Stimulated activated CD4-positive, alpha-beta T cell treated with anti-CD3 and anti-CD28 coated beads, Interleukin-12 subunit alpha, Interleukin-12 subunit beta, amount 100 ng/mL, for 24 hours (primary cell): ENCODE measurements around the gene SLC15A3.

Experiments used
- DNase-seq, 2 experiments: peaks; one replicate each; pipeline ENCODE4 v3.0.0-alpha.2; 2020; ENCODE audit warnings: low read depth in 2 of 2

Gene SLC15A3

GRCh38 chr11:60946601-60947264 lies 5.2 kb downstream of the SLC15A3 start:
- no peak for DNase-seq

DNA sequence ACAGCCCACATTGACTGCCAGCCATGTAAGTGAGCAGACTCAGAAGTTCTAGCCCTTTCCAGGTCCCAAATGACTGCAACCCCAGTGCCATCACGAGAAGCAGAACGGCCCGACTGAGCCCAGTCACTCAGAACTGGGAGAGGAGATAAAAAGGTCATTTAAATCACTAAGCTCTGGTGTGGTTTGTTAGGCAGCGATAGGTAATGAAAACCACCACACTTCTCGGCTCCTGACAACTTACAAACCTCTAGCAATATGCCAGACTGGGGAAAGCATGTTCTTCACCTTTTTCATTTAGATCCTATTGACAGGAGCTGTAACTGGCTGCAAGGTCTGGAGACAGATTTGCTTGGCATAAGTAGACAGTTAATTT lies 6.7 kb downstream of the SLC15A3 start:
- no peak for DNase-seq

GRCh38 chr11:60944490-60945294 lies 7.3 kb downstream of the SLC15A3 start:
- no peak for DNase-seq

- no peak for DNase-seq
Observed at GRCh38 chr11:60942970-60943565, 8.9 kb downstream of the SLC15A3 start.

- DNase-seq = no peak
Observed at GRCh38 chr11:60942219-60942618, 9.8 kb downstream of the SLC15A3 start.

DNA sequence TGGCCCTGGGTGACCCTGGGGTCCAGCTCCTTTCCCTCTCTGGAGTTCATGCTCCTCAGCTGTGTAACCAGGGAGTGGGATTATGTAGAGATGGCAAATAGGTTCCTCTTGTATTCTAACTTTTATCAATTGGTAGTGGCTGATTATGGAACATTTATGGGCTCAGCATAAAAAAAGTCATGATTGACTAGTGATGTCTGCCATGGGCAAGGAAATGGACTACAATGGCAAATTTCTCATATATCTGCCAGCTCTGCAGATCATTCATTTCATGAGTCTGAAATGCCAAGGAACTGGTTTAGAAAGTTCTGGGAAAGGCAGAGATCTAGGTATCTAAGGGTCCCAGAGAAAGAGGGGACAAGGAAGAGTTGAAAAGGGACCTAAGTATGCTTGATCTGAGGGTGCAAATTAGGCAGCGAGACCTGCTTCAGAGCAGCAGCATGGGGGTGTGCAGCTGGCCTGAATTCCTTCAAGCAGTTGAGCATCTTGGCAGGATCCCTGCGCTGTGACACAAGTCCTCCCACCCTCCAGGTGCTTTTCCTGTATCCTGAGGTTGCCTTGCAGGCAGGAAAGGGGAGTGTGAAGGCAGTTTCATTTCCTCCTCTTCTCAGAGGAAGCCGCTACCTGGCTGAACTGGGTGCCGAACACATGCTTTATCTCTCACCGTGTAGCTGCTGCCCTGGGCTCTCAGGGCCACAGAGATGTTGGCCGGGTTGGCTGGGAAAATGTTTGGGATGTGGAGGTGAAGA lies 10.4 kb downstream of the SLC15A3 start:
- DNase-seq = no peak

DNA sequence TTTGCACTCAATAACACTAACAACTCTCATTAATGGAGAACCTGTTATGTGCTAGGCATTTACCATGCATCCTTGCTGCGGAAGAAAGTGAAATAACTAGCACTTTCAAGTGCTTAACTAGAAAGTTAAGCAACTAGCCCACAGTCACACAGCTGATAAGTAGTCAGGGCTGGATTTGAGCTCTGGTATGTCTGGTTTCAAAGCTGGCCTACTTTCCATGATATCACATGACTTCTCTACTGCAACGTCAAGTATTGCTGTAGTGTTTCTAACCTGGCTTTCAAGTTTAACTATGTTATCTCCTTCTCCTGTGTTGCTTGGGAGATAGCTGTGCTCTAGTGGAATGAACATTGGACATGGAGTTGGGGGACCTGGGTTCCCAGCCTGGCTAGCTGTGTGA lies 12.1 kb downstream of the SLC15A3 start:
- DNase-seq = no peak

DNA sequence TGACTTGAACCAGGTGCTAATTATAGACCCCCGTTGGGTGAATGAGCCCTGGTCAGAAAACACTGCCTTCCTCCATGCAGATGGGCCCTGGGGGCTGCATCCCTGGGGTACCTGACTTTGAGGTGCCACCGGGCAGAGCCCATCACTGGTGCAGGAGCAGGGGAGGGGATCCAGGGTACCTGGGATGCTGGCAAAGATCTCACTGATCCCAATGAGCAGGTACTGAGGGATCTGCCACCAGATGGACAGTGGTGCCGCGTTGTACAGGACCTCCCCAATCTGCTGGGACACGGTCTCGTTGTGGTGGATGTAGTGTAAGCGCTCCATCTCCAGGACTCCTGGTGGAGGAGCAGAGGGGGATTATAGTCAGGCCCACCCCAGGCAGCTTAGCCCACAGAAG lies 12.7 kb downstream of the SLC15A3 start:
- no peak for DNase-seq

GRCh38 chr11:60938500-60938899 lies 13.5 kb downstream of the SLC15A3 start:
- no peak for DNase-seq

DNA sequence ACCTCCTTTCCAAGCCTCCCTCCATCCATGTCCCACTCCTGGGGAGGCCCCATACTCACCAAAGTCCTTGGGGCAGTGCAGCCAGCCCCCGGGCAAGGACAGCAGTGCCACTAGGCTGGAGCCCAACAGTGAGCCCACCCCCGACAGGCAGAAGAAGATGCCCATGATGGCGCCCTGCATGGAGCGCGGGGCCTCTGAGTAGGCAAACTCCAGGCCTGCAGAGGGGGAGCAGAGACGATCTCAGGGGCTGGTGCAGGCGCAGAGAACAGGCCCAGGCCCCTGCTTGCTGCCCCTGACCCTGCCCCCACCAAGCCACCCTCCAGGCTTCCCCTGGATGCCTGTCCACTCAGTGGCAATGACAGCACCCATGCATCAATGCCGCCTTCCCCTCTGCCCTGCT lies 14.2 kb downstream of the SLC15A3 start:
- DNase-seq = no peak

DNA sequence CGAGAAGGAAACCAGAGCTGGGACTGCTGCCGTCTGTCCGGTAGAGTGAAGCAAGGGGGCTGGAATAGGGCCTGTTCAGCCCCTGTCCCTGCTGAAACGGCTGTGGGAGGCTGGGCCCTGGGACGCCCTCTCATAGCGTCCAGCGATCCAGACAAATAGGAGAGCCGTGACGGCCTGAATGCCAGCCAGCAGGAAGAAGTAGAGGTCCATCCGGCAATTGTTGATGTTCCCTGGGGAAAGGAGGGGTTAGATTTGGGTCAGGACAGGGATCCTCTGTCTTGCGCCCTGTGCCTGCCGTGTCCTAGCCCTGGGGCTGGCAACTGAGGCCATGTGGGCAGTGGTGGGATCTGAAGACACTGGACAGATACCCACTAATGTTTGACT lies 14.8 kb downstream of the SLC15A3 start:
- no peak for DNase-seq

GRCh38 chr11:60936467-60937143 lies 15.4 kb downstream of the SLC15A3 start:
- DNase-seq = no peak

- DNase-seq = no peak
Observed at GRCh38 chr11:60935676-60936442, 16.1 kb downstream of the SLC15A3 start.

DNA sequence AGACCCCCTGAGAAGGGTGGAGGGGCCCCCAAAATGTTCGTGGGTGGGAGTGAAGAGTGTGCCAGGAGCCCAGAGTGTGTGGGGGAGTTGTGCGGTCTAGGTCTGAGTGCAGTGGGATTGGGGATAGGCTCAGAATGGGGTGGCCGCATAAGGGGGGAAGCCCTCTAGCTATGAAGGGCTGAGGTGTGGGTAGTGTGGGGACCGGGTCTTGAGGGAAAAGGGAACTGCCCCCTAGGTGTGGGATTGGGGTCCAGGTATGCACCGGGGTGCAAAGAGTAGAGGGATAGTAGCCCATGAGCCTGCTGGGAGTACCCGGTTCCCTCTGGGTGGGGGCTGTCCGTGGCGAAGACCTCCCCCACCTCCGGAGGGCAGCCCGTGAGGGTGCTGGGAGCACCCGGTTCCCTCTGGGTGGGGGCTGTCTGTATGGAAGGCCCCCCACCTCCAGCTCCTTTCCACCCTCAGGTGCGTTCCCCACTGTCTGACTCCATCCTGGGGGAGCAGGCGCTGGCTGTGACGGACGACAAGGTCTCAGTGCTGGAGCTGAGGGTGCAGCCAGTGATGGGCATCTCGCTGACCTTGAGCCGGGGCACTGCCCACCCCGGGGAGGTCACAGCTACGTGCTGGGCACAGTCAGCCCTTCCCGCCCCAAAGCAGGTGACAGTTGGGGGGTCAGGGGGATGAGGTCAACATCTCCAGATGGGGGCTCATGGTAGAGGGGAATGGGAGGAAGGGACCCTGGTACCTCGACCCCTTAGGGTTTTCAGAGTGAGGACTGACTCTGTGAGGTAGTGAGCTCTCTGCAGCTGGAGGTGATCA lies 17.0 kb downstream of the SLC15A3 start:
- DNase-seq = no peak

GRCh38 chr11:60934124-60934789 lies 17.7 kb downstream of the SLC15A3 start:
- no peak for DNase-seq

DNA sequence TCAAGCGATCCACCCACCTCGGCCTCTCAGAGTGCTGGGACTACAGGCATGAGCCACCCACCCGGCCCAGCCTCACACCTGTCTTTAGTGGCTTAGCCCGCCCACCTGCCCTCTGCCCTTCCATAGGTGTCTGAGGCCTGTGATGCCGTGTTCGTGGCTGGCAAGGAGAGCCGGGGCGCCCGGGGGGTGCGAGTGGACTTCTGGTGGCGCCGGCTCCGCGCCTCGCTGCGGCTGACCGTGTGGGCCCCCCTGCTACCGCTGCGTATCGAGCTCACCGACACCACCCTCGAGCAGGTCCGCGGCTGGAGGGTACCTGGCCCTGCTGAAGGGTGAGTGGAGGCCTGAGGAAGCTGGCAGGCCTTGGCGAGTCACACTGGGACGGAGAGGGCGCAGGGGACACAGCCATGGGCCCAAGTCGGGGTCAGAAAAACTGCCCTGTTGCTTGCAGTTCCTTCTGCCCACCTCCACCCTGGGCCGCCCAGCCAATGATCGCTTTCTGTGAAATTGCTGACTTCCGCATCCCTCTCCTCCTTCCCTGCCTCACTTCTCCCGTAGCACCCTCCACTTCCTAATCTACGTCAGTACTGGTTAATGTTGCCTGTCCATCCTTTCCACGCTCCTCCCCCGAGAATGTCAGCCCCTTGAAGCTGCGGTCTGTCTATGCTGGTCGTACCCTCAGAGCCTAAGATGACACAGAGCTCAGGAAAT lies 18.4 kb downstream of the SLC15A3 start:
- DNase-seq = no peak

GRCh38 chr11:60932605-60933356 lies 19.2 kb downstream of the SLC15A3 start:
- no peak for DNase-seq

- DNase-seq = no peak
Observed at GRCh38 chr11:60931917-60932316, 20.1 kb downstream of the SLC15A3 start.
